Endothelial cell of umbilical vein (primary cell): ENCODE measurements around the gene LIAS.

Source experiments
- EZH2 ChIP-seq: IDR thresholded peaks from 2 replicates; pipeline ENCODE4 v1.6.1; 2012; ENCODE audit warnings: borderline replicate concordance, low read depth, mild to moderate bottlenecking, moderate library complexity, low read length, inconsistent platforms; ENCODE audit not compliant: severe bottlenecking
- GATA2 ChIP-seq: IDR thresholded peaks from 2 replicates; pipeline ENCODE4 v1.7.0; 2011; ENCODE audit warnings: low read depth, mild to moderate bottlenecking, moderate library complexity, mixed read lengths, low read length; ENCODE audit not compliant: insufficient read length, insufficient read depth
- MYC ChIP-seq: IDR thresholded peaks from one replicate; pipeline ENCODE4 v1.6.1; 2011; ENCODE audit warnings: mild to moderate bottlenecking, low read depth, low read length
- POLR2A ChIP-seq: IDR thresholded peaks from 2 replicates; pipeline ENCODE4 v1.6.1; 2012; ENCODE audit warnings: low read depth, mild to moderate bottlenecking, control low read depth, low read length
- POLR2AphosphoS5 ChIP-seq: IDR thresholded peaks from 2 replicates; pipeline ENCODE4 v1.6.1; 2012; ENCODE audit warnings: low read depth, mild to moderate bottlenecking, control low read depth, low read length, moderate library complexity; ENCODE audit not compliant: insufficient read depth
- TF ChIP-seq, protein P1 (sequence below), 2 donors: IDR thresholded peaks; 1 replicate in 1 of 2; 2 replicates in 1 of 2; pipeline ENCODE4 v1.5.1; 2011; ENCODE audit warnings: low read length in 2 of 2, mild to moderate bottlenecking in 2 of 2, moderate library complexity in 2 of 2, control low read depth in 1 of 2, inconsistent platforms in 1 of 2, low read depth in 1 of 2; ENCODE audit not compliant: insufficient read depth in 1 of 2; ENCODE audit errors: extremely low read depth in 1 of 2
- TF ChIP-seq, protein P2 (sequence below): IDR thresholded peaks from 2 replicates; pipeline ENCODE4 v1.6.1; 2011; ENCODE audit not compliant: insufficient read depth, insufficient read length

- TF ChIP-seq, protein P1, sequence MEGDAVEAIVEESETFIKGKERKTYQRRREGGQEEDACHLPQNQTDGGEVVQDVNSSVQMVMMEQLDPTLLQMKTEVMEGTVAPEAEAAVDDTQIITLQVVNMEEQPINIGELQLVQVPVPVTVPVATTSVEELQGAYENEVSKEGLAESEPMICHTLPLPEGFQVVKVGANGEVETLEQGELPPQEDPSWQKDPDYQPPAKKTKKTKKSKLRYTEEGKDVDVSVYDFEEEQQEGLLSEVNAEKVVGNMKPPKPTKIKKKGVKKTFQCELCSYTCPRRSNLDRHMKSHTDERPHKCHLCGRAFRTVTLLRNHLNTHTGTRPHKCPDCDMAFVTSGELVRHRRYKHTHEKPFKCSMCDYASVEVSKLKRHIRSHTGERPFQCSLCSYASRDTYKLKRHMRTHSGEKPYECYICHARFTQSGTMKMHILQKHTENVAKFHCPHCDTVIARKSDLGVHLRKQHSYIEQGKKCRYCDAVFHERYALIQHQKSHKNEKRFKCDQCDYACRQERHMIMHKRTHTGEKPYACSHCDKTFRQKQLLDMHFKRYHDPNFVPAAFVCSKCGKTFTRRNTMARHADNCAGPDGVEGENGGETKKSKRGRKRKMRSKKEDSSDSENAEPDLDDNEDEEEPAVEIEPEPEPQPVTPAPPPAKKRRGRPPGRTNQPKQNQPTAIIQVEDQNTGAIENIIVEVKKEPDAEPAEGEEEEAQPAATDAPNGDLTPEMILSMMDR (IDR thresholded peaks at IDR 0.05; ENCODE audit: extremely low read depth in 1 of 2, insufficient read depth in 1 of 2, low read depth in 1 of 2, low read length in 2 of 2): no peak
- TF ChIP-seq POLR2AphosphoS5 (no peak), POLR2A (no peak), MYC (no peak), GATA2 (no peak), EZH2 (no peak)
- TF ChIP-seq, protein P2, sequence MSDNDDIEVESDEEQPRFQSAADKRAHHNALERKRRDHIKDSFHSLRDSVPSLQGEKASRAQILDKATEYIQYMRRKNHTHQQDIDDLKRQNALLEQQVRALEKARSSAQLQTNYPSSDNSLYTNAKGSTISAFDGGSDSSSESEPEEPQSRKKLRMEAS: no peak
These were observed 65.5 kb downstream of the LIAS start for GRCh38 chr4:39524161-39524957.
